IMR-90 (cell line): ENCODE results near the gene KY. TPM values are rescaled to one million over a fixed set of nuclear protein-coding genes. Genes with fewer than 3 reads are reported as not detected.

Source experiments
- ATAC-seq: fragments of 200-7000 bp; cut with Tn5 transposase; 2 replicates; pipeline ENCODE4 v1.9.1; 2020; ENCODE audit warnings: low read depth, mild to moderate bottlenecking, moderate library complexity
- BruUV-seq: library from RNA; stranded (reverse); fragments of 400-500 nt; replicated peaks from 2 replicates; lab custom pipeline; 2021; lab: Mats Ljungman, UMichigan
- CTCF ChIA-PET: fragments of 300-600 bp; formaldehyde crosslinking; extraction: SDS; loops from one replicate; lab custom pipeline; 2021; ENCODE audit warnings: antibody characterized with exemption; lab: Yijun Ruan, JAX
- POLR2A ChIA-PET: fragments of 300-600 bp; sonication (Branson Sonifier 250); formaldehyde crosslinking; loops from one replicate; lab custom pipeline; 2022; ENCODE audit warnings: antibody characterized with exemption; ENCODE audit not compliant: unreplicated experiment; lab: Charles Lee
- DNase-seq: peaks from one replicate; pipeline ENCODE4 v3.0.0; 2013
- H2AFZ ChIP-seq: replicated peaks from 2 replicates; pipeline ENCODE3; 2013; ENCODE audit warnings: low read length, mild to moderate bottlenecking; ENCODE audit not compliant: poor library complexity
- H2AK5ac ChIP-seq: 2 replicates; pipeline ENCODE4 v1.6.1; 2013; ENCODE audit warnings: low read depth, low read length, inconsistent platforms
- H2AK9ac ChIP-seq: replicated peaks from 2 replicates; pipeline ENCODE3; 2013; ENCODE audit warnings: mild to moderate bottlenecking, low read depth, low read length, moderate library complexity; ENCODE audit not compliant: poor library complexity
- H2BK120ac ChIP-seq: 2 replicates; pipeline ENCODE4 v1.6.1; 2013; ENCODE audit warnings: low read depth, low read length, inconsistent platforms
- H2BK15ac ChIP-seq: 3 replicates; pipeline ENCODE4 v1.6.1; 2013; ENCODE audit warnings: low read depth, low read length, inconsistent platforms
- H2BK20ac ChIP-seq: 2 replicates; pipeline ENCODE4 v1.6.1; 2013; ENCODE audit warnings: low read depth, mild to moderate bottlenecking, inconsistent platforms, low read length, moderate library complexity
- H2BK5ac ChIP-seq: 2 replicates; pipeline ENCODE4 v1.6.1; 2013; ENCODE audit warnings: mild to moderate bottlenecking, low read depth, low read length, inconsistent platforms; ENCODE audit not compliant: poor library complexity, severe bottlenecking
- H3K14ac ChIP-seq: replicated peaks from 2 replicates; pipeline ENCODE4 v1.6.1; 2013; ENCODE audit warnings: low read depth, low read length, inconsistent platforms
- H3K18ac ChIP-seq: 2 replicates; pipeline ENCODE4 v1.6.1; 2013; ENCODE audit warnings: low read depth, low read length, control low read depth
- H3K23ac ChIP-seq: 2 replicates; pipeline ENCODE4 v1.6.1; 2013; ENCODE audit warnings: low read depth, low read length, inconsistent platforms
- H3K27ac ChIP-seq: 2 replicates; pipeline ENCODE4 v1.5.1; 2013; ENCODE audit warnings: mild to moderate bottlenecking, control low read depth, low read length; ENCODE audit not compliant: insufficient read depth
- H3K27me3 ChIP-seq: 2 replicates; pipeline ENCODE4 v1.6.1; 2013; ENCODE audit warnings: low read length; ENCODE audit not compliant: control insufficient read depth, insufficient read depth
- H3K36me3 ChIP-seq: 2 replicates; pipeline ENCODE4 v1.6.1; 2013; ENCODE audit warnings: low read length, mixed read lengths; ENCODE audit not compliant: control insufficient read depth, insufficient read depth
- H3K4ac ChIP-seq: 2 replicates; pipeline ENCODE4 v1.6.1; 2013; ENCODE audit warnings: low read depth, low read length, inconsistent platforms
- H3K4me1 ChIP-seq: 2 replicates; pipeline ENCODE4 v1.6.1; 2013; ENCODE audit warnings: low read length, mixed read lengths; ENCODE audit not compliant: control insufficient read depth, insufficient read depth
- H3K4me2 ChIP-seq: 2 replicates; pipeline ENCODE4 v1.6.1; 2013; ENCODE audit warnings: low read depth, mild to moderate bottlenecking, control low read depth, low read length, moderate library complexity
- H3K4me3 ChIP-seq: 2 replicates; pipeline ENCODE4 v1.5.1; 2013; ENCODE audit warnings: low read depth, mild to moderate bottlenecking, control low read depth, low read length, moderate library complexity; ENCODE audit not compliant: insufficient read depth
- H3K56ac ChIP-seq: 2 replicates; pipeline ENCODE4 v1.6.1; 2013; ENCODE audit warnings: low read length, inconsistent platforms; ENCODE audit not compliant: insufficient read depth; ENCODE audit errors: extremely low read depth
- H3K79me1 ChIP-seq, 2 experiments: 2 replicates each; pipeline ENCODE4 v1.6.1; 2013; ENCODE audit warnings: low read length in 2 of 2, inconsistent platforms in 1 of 2, low read depth in 1 of 2
- H3K9ac ChIP-seq: 2 replicates; pipeline ENCODE4 v1.6.1; 2013; ENCODE audit warnings: low read depth, low read length, control low read depth
- H3K9me1 ChIP-seq: 2 replicates; pipeline ENCODE4 v1.6.1; 2013; ENCODE audit warnings: low read length, inconsistent platforms; ENCODE audit not compliant: insufficient read depth
- H3K9me3 ChIP-seq: 2 replicates; pipeline ENCODE4 v1.6.1; 2013; ENCODE audit warnings: low read length; ENCODE audit not compliant: control insufficient read depth, insufficient read depth
- H4K20me1 ChIP-seq: 2 replicates; pipeline ENCODE4 v1.6.1; 2013; ENCODE audit warnings: low read length, inconsistent platforms; ENCODE audit not compliant: insufficient read depth
- H4K5ac ChIP-seq: 2 replicates; pipeline ENCODE4 v1.6.1; 2013; ENCODE audit warnings: mild to moderate bottlenecking, low read depth, low read length, control low read depth
- H4K8ac ChIP-seq, 2 experiments: 2 replicates each; pipeline ENCODE4 v1.6.1; 2013; ENCODE audit warnings: low read depth in 2 of 2, low read length in 2 of 2, control low read depth in 1 of 2, inconsistent platforms in 1 of 2
- H4K91ac ChIP-seq: 2 replicates; pipeline ENCODE4 v1.6.1; 2013; ENCODE audit warnings: low read depth, low read length, inconsistent platforms; ENCODE audit not compliant: insufficient read depth
- CEBPB ChIP-seq: IDR thresholded peaks from 2 replicates; pipeline ENCODE4 v1.6.1; 2012; ENCODE audit warnings: low read depth, low read length, improper control_type of control experiment
- NFE2L2 ChIP-seq: fragments of 150-350 bp; IDR thresholded peaks from 2 replicates; pipeline ENCODE4 v1.6.1; 2016; ENCODE audit warnings: low read depth, mild to moderate bottlenecking, low read length
- RAD21 ChIP-seq: IDR thresholded peaks from 2 replicates; pipeline ENCODE4 v1.6.1; 2012; ENCODE audit warnings: low read length, improper control_type of control experiment
- RCOR1 ChIP-seq: IDR thresholded peaks from 2 replicates; pipeline ENCODE4 v1.6.1; 2012; ENCODE audit warnings: mild to moderate bottlenecking, low read length, improper control_type of control experiment; ENCODE audit not compliant: insufficient replicate concordance
- WGBS, 2 experiments: methylation state at CpG; one replicate each; pipeline versions ENCODE4 v1.1.5 to v1.1.7; 2013; ENCODE audit warnings: missing lambda C conversion rate in 2 of 2; ENCODE audit not compliant: insufficient read length in 1 of 2; ENCODE audit errors: extremely low coverage in 2 of 2; 5-methylcytosine and 5-hydroxymethylcytosine counted together
- dilution Hi-C: fragments of 300-500 bp; cut with HindIII; formaldehyde crosslinking; loops from one replicate; pipeline ENCODE4 v1.14.3; 2018; ENCODE audit warnings: low sequenced_read_pairs; ENCODE audit not compliant: unreplicated experiment
- in situ Hi-C: fragments of 300-500 bp; cut with MboI; formaldehyde crosslinking; loops from 3 replicates; pipeline ENCODE4 v1.14.3; 2019; ENCODE audit warnings: low sequenced_read_pairs, inconsistent platforms, mixed read lengths
- intact Hi-C: fragments of 100-400 bp; cut with micrococcal nuclease; formaldehyde crosslinking; loops from 2 replicates; pipeline ENCODE4 v1.10.0; 2022
- polyA plus RNA-seq, 3 experiments: library from polyadenylated mRNA; depleted of rRNA; stranded (reverse); fragments of >200 nt; gene quantifications; 2 replicates each; pipeline ENCODE4 v1.2.3, GENCODE V29; 2012; ENCODE audit warnings: low replicate concordance in 1 of 3
- total RNA-seq: library from RNA; depleted of rRNA; stranded (reverse); fragments of >200 nt; gene quantifications from 2 replicates; pipeline ENCODE4 v1.2.3, GENCODE V29; 2012

Gene KY
- total and polyA plus RNA-seq, 2 of the 4 experiments (the other 2 are of a cell fraction) = under 0.01 to 0.09 TPM

GRCh38 chr3:134694946-134695543 lies 44.2 kb upstream of the KY start:
- no peak overlapping the region for H3K56ac ChIP-seq
- CTCF ChIA-PET = no interaction called here
- H2BK15ac ChIP-seq = no peak overlapping the region
- no peak overlapping the region for H2AK9ac ChIP-seq
- H3K4me2 ChIP-seq = no peak overlapping the region
- in situ Hi-C loops (no loop called here), dilution Hi-C loops (no loop called here), intact Hi-C loops (no loop called here)
- no peak overlapping the region for H2AFZ ChIP-seq
- H2BK5ac ChIP-seq = no peak overlapping the region
- H3K79me1 ChIP-seq = no peaks in the 10 kb centered on the region
- 40% methylated on average over 1 of the region's 7 CpGs; no CpG with 5 or more reads in 1 of the 2 experiments for WGBS, 2 experiments
- no peak overlapping the region for H3K4ac ChIP-seq
- H3K9ac ChIP-seq = no peak overlapping the region
- no TSS peak for BruUV-seq
- ATAC-seq = no peak
- H3K4me1 ChIP-seq = no peaks in the 10 kb centered on the region
- H3K4me3 ChIP-seq = no peak overlapping the region
- no peaks in the 10 kb centered on the region for H3K9me1 ChIP-seq
- no peak overlapping the region for H4K5ac ChIP-seq
- no peak overlapping the region for H4K91ac ChIP-seq
- no peaks in the 10 kb centered on the region for H3K36me3 ChIP-seq
- H2BK120ac ChIP-seq = no peak overlapping the region
- no peaks in the 10 kb centered on the region for H3K9me3 ChIP-seq
- no peak overlapping the region for H2BK20ac ChIP-seq
- no peak overlapping the region for H3K23ac ChIP-seq
- TF ChIP-seq CEBPB (no peak), RAD21 (no peak), NFE2L2 (no peak), RCOR1 (no peak)
- POLR2A ChIA-PET = no interaction called here
- H2AK5ac ChIP-seq = no peak overlapping the region
- no peak overlapping the region for H3K27ac ChIP-seq
- no peak overlapping the region for H4K8ac ChIP-seq
- no peak for DNase-seq
- peaks cover 8% of the 10 kb centered on the region for H3K27me3 ChIP-seq
- H3K14ac ChIP-seq = no peak overlapping the region
- H4K20me1 ChIP-seq = no peaks in the 10 kb centered on the region
- no peak overlapping the region for H3K18ac ChIP-seq
